ENCODE data around the gene CCBE1. TPM values are rescaled to one million over a fixed set of nuclear protein-coding genes. Genes with fewer than 3 reads are reported as not detected.

Gene CCBE1
- total RNA-seq, 1 experiment from 2014 or later = not detected

- no peak for DNase-seq (ENCODE audit: low spot score)
These were observed 301.7 kb downstream of the CCBE1 start for GRCh38 chr18:59395226-59396175.

DNA sequence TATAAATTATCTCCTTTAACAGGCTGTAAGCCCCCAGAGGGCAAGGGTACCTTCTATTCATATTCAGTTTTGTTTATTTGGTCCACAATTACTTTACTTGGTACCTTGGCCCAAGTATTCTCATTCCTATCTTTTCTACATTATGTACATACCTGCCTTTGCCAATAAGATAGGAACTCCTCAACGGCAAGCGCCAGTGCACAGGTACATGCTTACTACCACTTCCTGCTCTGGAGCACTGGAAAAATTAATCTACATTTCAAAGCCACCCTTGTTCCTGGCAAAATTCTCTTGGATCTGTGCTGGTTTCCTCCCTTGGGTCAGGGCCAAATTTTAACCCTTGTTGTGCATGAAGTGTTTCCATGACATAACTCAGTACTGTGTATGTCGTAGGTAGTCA is 303.8 kb downstream of the CCBE1 start:
- no peak for DNase-seq (ENCODE audit: low spot score)

- no peak for DNase-seq (ENCODE audit: low spot score)
These were observed 308.4 kb downstream of the CCBE1 start for GRCh38 chr18:59388817-59389216.

DNA sequence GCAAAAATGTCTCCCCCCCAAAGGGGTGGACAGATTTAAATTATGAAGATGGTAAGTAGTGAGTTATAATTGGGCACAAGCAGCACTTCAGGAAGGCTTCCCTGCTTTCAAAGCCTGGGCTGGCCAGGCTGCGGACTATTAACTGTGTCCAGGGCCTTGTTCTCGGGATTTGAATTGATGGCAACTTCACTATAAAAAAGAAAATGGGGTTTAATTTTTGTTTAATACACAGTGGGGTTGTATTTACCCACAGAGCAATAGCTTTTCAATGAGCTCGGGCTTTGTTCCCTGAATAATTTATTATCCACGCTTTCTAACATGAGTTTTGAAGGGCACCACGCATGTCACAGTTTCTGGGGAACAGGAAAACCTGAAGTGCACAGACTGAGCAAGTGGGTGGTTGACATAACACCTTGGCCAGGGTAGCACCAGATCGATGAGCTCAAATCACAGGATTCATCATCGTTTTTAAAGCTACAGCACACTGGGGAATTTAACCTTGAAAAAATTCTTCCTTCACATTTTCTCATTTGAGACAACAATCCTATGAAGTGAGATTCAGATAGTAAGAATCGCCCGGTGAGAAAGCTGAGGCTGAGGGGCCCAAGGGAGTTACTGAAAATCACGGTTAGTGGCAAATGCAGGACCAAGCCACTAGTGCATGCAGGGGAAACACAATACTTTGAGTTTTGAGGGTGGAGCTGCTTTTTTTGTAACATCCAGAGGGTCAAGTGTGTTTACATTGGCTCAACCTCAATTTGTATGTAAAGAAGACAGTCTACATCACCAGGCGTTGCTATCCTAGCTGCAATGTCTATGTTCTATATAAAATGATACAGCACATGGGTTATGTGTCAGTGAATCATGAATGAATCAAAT is 309.3 kb downstream of the CCBE1 start:
- DNase-seq (ENCODE audit: low spot score) = no peak

DNA sequence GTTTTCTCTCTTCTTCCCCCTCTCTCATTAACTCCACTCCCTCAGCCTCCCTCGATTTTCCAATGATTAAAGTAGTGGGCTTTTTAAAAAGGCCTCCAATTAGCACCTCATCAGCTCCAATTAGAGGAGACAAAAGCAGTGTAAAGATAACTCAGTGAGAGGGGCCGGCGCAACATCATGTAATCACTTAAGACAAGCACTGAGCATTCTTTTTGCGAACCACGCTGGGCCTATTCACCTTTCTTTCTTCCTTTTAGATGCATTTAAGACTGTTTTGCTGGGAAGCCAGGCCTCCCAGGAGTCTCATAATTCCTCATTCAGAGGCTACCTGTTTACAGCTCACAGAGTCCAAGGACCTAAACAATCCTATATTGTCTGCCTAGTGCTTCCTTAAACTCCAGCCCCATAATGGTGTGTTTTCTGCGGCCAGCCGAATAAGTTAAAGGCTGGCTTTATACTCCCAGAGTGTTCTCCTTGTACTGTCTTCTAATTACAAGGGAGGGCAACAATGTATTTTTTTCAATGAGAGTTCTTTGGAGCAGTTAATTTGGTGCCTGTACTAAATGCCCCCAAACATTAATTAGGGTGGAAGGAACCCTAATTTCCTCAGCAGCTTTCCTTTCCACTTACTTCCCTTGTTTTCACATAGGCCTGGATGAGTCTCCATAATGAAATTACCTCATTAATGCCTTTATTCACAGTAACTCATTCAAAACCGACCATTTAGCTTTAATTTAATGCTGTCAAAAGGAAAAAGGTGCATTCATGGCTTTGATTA is 310.1 kb downstream of the CCBE1 start:
- no peak for DNase-seq (ENCODE audit: low spot score)

DNA sequence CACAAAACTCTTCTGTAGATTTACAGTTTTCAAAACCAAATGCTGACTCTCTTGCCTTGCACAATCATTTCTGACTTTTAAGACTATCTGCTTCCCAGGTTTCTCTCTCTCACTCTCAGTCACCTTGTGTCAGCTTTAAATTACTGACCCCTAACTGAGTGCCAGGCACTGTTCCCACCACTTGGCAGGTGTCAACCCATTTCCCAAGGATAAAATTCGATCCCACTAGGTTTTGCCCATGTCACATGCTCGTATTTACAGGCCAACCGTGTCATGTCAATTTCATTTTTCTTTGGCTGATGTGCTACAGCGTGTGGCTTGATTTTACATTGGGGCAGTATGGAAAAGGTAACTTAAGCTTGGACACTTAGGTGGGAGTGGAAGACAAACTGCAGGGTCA is 312.0 kb downstream of the CCBE1 start:
- no peak for DNase-seq (ENCODE audit: low spot score)

DNA sequence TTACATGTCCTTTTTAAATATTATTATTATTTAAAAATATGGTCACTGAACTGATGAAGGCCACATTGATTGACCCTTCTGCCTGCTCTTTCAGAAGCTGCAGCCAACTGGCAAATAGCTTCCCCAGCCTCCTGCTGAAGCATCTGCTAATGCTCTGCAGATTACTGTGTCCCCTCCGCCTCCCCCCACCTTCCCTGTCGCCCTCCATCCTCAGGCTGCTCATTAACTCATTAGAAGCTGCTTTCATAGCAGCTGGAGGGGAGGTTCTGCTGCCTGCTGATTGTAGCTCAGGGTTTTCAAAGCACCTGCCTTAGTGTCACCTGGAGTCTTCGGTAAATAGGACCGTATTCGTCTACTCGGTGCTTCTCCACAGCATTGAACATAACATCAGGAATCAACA is 313.4 kb downstream of the CCBE1 start:
- DNase-seq (ENCODE audit: low spot score) = no peak

DNA sequence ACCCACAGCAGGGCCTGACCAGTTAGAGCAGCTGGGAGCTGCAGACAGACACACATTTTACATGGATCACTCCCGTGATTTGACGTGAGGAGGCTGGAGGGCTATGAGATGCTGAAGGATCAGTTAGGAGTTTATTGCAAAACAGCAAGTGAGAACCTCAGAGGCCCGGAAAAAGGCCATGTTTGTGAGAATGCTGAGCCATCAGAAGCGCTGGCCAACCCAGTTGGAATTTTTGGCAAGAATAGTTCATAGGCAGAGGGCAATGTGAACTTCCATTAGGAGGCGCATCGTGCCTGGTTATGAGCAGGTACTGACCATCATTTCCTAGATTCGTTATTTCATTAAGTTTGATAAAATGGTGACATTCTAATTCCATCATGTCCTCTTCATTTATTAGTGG is 314.8 kb downstream of the CCBE1 start:
- DNase-seq (ENCODE audit: low spot score) = no peak

GRCh38 chr18:59381949-59382348 is 315.3 kb downstream of the CCBE1 start:
- no peak for DNase-seq (ENCODE audit: low spot score)

Other genes with a start within 250 kb of the CCBE1 start
- 10.4 and 10.5 TPM in 2 replicates for gene PMAIP1, start 202.6 kb upstream of the CCBE1 start, total RNA-seq (2014; rRNA removed; shearing (Covaris generic))

Data from HT-29 (cell line).